ENCODE data around the gene MOSPD2. TPM values are rescaled to one million over a fixed set of nuclear protein-coding genes. Genes with fewer than 3 reads are reported as not detected.

The MOSPD2 gene
- total and polyA plus RNA-seq, 2 experiments from 2014 or later = 8.2 to 21.1 TPM

- H3K4me3 ChIP-seq = no peak overlapping the region
- no peak for TF ChIP-seq EZH2phosphoT487 (IDR thresholded peaks at IDR 0.05; ENCODE audit: low read depth, severe bottlenecking, unreplicated experiment)
- TF ChIP-seq CTCF (IDR thresholded peaks at IDR 0.05; ENCODE audit: poor library complexity) = no peak
- TF ChIP-seq EZH2 (IDR thresholded peaks at IDR 0.05; ENCODE audit: borderline replicate concordance) = no peak
- no peak for DNase-seq (ENCODE audit: low spot score)
- H3K9me2 ChIP-seq (replicated peaks; ENCODE audit: insufficient read depth) = no peaks in the 10 kb centered on the region
- H3K79me2 ChIP-seq = no peaks in the 10 kb centered on the region
- no peak overlapping the region for H3K27ac ChIP-seq
- H3K9me3 ChIP-seq (ENCODE audit: low read depth) = no peaks in the 10 kb centered on the region
- no peaks in the 10 kb centered on the region for H3K4me1 ChIP-seq (ENCODE audit: insufficient read depth)
- no peaks in the 10 kb centered on the region for H3K36me3 ChIP-seq (replicated peaks; ENCODE audit: insufficient read depth, low read depth)
- H3K27me3 ChIP-seq = no peaks in the 10 kb centered on the region
- H3K4me2 ChIP-seq = no peak overlapping the region
- H4K20me1 ChIP-seq (ENCODE audit: insufficient read depth, poor library complexity, severe bottlenecking) = no peaks in the 10 kb centered on the region
- 41% methylated on average over 2 of the region's 2 CpGs for WGBS (ENCODE audit: low lambda C conversion rate, missing lambda C conversion rate)
- H2AFZ ChIP-seq = no peak overlapping the region
Measured at GRCh38 chrX:14829643-14830042, 43.6 kb upstream of the MOSPD2 start.

- no peaks in the 10 kb centered on the region for H3K9me3 ChIP-seq (ENCODE audit: low read depth)
- no peaks in the 10 kb centered on the region for H3K27me3 ChIP-seq
- H4K20me1 ChIP-seq (ENCODE audit: insufficient read depth, poor library complexity, severe bottlenecking) = no peaks in the 10 kb centered on the region
- no peak overlapping the region for H3K4me3 ChIP-seq
- no peaks in the 10 kb centered on the region for H3K9me2 ChIP-seq (replicated peaks; ENCODE audit: insufficient read depth)
- TF ChIP-seq EZH2 (IDR thresholded peaks at IDR 0.05; ENCODE audit: borderline replicate concordance) = no peak
- no peak for TF ChIP-seq EZH2phosphoT487 (IDR thresholded peaks at IDR 0.05; ENCODE audit: low read depth, severe bottlenecking, unreplicated experiment)
- TF ChIP-seq CTCF (IDR thresholded peaks at IDR 0.05; ENCODE audit: poor library complexity) = no peak
- no peaks in the 10 kb centered on the region for H3K36me3 ChIP-seq (replicated peaks; ENCODE audit: insufficient read depth, low read depth)
- 44% methylated on average over 2 of the region's 2 CpGs for WGBS (ENCODE audit: low lambda C conversion rate, missing lambda C conversion rate)
- H3K79me2 ChIP-seq = no peaks in the 10 kb centered on the region
- H3K4me2 ChIP-seq = no peak overlapping the region
- no peak overlapping the region for H2AFZ ChIP-seq
- DNase-seq (ENCODE audit: low spot score) = no peak
- H3K27ac ChIP-seq = no peak overlapping the region
- H3K4me1 ChIP-seq (ENCODE audit: insufficient read depth) = no peaks in the 10 kb centered on the region
Measured at GRCh38 chrX:14832151-14832550, 41.1 kb upstream of the MOSPD2 start.

GRCh38 chrX:14832586-14832985 is 40.6 kb upstream of the MOSPD2 start:
- no peak overlapping the region for H3K27ac ChIP-seq
- no peak overlapping the region for H2AFZ ChIP-seq
- no peaks in the 10 kb centered on the region for H4K20me1 ChIP-seq (ENCODE audit: insufficient read depth, poor library complexity, severe bottlenecking)
- H3K9me2 ChIP-seq (replicated peaks; ENCODE audit: insufficient read depth) = no peaks in the 10 kb centered on the region
- no peaks in the 10 kb centered on the region for H3K36me3 ChIP-seq (replicated peaks; ENCODE audit: insufficient read depth, low read depth)
- H3K4me3 ChIP-seq = no peak overlapping the region
- DNase-seq (ENCODE audit: low spot score) = no peak
- H3K4me2 ChIP-seq = no peak overlapping the region
- H3K9me3 ChIP-seq (ENCODE audit: low read depth) = no peaks in the 10 kb centered on the region
- H3K27me3 ChIP-seq = no peaks in the 10 kb centered on the region
- no peaks in the 10 kb centered on the region for H3K79me2 ChIP-seq
- TF ChIP-seq EZH2phosphoT487 (IDR thresholded peaks at IDR 0.05; ENCODE audit: low read depth, severe bottlenecking, unreplicated experiment) = no peak
- no peak for TF ChIP-seq CTCF (IDR thresholded peaks at IDR 0.05; ENCODE audit: poor library complexity)
- TF ChIP-seq EZH2 (IDR thresholded peaks at IDR 0.05; ENCODE audit: borderline replicate concordance) = no peak
- no peaks in the 10 kb centered on the region for H3K4me1 ChIP-seq (ENCODE audit: insufficient read depth)

- Histone ChIP-seq H3K9me3 (ENCODE audit: low read depth) (no peaks in the 10 kb centered on the region), H3K27me3 (no peaks in the 10 kb centered on the region), H3K4me1 (ENCODE audit: insufficient read depth) (no peaks in the 10 kb centered on the region), H3K4me3 (no peak overlapping the region), H3K27ac (no peak overlapping the region), H4K20me1 (ENCODE audit: insufficient read depth, poor library complexity, severe bottlenecking) (no peaks in the 10 kb centered on the region), H3K36me3 (replicated peaks; ENCODE audit: insufficient read depth, low read depth) (no peaks in the 10 kb centered on the region), H3K9me2 (replicated peaks; ENCODE audit: insufficient read depth) (no peaks in the 10 kb centered on the region), H2AFZ (no peak overlapping the region), H3K79me2 (no peaks in the 10 kb centered on the region), H3K4me2 (no peak overlapping the region)
- DNase-seq (ENCODE audit: low spot score) = no peak
- TF ChIP-seq EZH2 (IDR thresholded peaks at IDR 0.05; ENCODE audit: borderline replicate concordance) (no peak), EZH2phosphoT487 (IDR thresholded peaks at IDR 0.05; ENCODE audit: low read depth, severe bottlenecking, unreplicated experiment) (no peak), CTCF (IDR thresholded peaks at IDR 0.05; ENCODE audit: poor library complexity) (no peak)
- WGBS (ENCODE audit: low lambda C conversion rate, missing lambda C conversion rate) = 54% methylated on average over 2 of the region's 2 CpGs
Measured at GRCh38 chrX:14837155-14837554, 36.1 kb upstream of the MOSPD2 start.
